HG03139 (cell line): Measurements from ENCODE around the gene ACHE.
"Not testable (repeated sequence)": the region's sequence is repeated elsewhere in the genome, so short reads cannot be mapped to it uniquely, and the experiment has no call there.

Experiments used
- ATAC-seq: cut with Tn5 transposase; IDR thresholded peaks from one replicate; pipeline ENCODE4 v1.9.1; 2021; ENCODE audit not compliant: unreplicated experiment

Gene ACHE

GRCh38 chr7:100895701-100895955 lies at the start of gene ACHE:
Gene ACHE (minus strand): TSS chr7:100895888. CDS start chr7:100894232, 1,656 bp downstream.
- ATAC-seq = no peak

GRCh38 chr7:100944138-100944537 lies 48.5 kb upstream of the ACHE start:
- ATAC-seq = no peak

- ATAC-seq = no peak
Observed at GRCh38 chr7:100943693-100944092, 48.0 kb upstream of the ACHE start.

GRCh38 chr7:100942045-100942774 lies 46.5 kb upstream of the ACHE start:
- no peak for ATAC-seq

- ATAC-seq = not testable (repeated sequence)
Observed at GRCh38 chr7:100936167-100936566, 40.5 kb upstream of the ACHE start.

GRCh38 chr7:100935381-100935780 lies 39.7 kb upstream of the ACHE start:
- ATAC-seq = not testable (repeated sequence)

GRCh38 chr7:100933734-100934133 lies 38.0 kb upstream of the ACHE start:
- no peak for ATAC-seq

GRCh38 chr7:100929808-100930174 lies 34.1 kb upstream of the ACHE start:
- ATAC-seq = no peak

GRCh38 chr7:100923616-100924015 lies 27.9 kb upstream of the ACHE start:
- ATAC-seq = not testable (repeated sequence)

- ATAC-seq = no peak
Observed at GRCh38 chr7:100921039-100921438, 25.4 kb upstream of the ACHE start.

GRCh38 chr7:100919779-100920437 lies 24.2 kb upstream of the ACHE start:
- not testable (repeated sequence) for ATAC-seq

GRCh38 chr7:100919335-100919734 lies 23.6 kb upstream of the ACHE start:
- not testable (repeated sequence) for ATAC-seq

- no peak for ATAC-seq
Observed at GRCh38 chr7:100914879-100915447, 19.3 kb upstream of the ACHE start.

- no peak for ATAC-seq
Observed at GRCh38 chr7:100914208-100914878, 18.7 kb upstream of the ACHE start.

GRCh38 chr7:100911484-100911883 lies 15.8 kb upstream of the ACHE start:
- ATAC-seq = no peak

GRCh38 chr7:100910443-100910842 lies 14.8 kb upstream of the ACHE start:
- ATAC-seq = not testable (repeated sequence)

- no peak for ATAC-seq
Observed at GRCh38 chr7:100908512-100908911, 12.8 kb upstream of the ACHE start.

- no peak for ATAC-seq
Observed at GRCh38 chr7:100902638-100903037, 7.0 kb upstream of the ACHE start.

- no peak for ATAC-seq
Observed at GRCh38 chr7:100901921-100902332, 6.2 kb upstream of the ACHE start.

GRCh38 chr7:100900978-100901377 lies 5.3 kb upstream of the ACHE start:
- no peak for ATAC-seq

- ATAC-seq = no peak
Observed at GRCh38 chr7:100899432-100899831, 3.7 kb upstream of the ACHE start.
